NB4 (cell line): ENCODE results near the gene CLSTN1.

Experiments used
- MYC ChIP-seq: IDR thresholded peaks from 2 replicates; pipeline ENCODE4 v1.6.1; 2011; ENCODE audit warnings: low read depth, low read length
- TF ChIP-seq, protein P1 (sequence below): IDR thresholded peaks from one replicate; pipeline ENCODE4 v1.5.1; 2012; ENCODE audit warnings: low read depth, low read length

DNA sequence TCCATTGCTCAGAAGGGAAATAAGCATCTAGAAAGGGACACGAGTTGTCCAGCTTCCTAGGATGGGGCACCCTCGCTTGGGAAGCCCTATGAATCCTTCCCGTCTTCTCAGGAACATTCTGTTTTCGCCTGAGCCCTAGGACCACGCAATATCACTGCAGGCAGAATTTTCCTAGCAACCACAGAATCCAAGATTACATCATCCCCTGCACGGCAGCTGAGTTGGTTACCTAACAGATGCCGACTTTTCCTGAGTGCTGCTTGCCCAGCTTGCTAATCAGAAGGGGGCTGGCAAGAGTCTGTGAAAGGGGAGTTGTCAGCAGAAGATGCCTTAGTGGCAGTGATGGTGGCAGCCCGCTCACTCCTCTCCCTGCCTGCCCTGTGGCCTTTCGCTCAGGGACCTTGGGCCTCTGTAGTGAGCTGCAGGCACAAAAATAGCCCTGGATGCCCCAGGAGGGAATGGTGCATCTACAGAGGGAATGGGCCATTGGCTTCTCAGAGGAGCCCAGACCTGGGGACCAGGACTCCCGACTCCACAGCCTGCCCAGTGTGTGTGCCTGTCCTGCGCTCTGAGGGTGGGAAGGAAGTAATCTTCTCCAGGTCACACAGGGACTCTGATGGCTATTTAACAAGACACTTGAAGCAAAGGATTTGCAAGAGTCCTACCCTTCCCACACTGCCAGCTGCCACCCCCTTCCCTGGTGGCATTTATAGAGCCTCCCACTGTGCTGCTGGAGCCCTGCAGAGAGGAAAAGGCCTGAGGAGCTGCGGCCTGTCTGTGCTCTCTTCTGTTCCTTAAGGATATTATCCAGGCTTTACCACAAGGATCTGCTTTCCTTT lies 28.9 kb upstream of the CLSTN1 start:
- no peak for TF ChIP-seq MYC
- TF ChIP-seq, protein P1, sequence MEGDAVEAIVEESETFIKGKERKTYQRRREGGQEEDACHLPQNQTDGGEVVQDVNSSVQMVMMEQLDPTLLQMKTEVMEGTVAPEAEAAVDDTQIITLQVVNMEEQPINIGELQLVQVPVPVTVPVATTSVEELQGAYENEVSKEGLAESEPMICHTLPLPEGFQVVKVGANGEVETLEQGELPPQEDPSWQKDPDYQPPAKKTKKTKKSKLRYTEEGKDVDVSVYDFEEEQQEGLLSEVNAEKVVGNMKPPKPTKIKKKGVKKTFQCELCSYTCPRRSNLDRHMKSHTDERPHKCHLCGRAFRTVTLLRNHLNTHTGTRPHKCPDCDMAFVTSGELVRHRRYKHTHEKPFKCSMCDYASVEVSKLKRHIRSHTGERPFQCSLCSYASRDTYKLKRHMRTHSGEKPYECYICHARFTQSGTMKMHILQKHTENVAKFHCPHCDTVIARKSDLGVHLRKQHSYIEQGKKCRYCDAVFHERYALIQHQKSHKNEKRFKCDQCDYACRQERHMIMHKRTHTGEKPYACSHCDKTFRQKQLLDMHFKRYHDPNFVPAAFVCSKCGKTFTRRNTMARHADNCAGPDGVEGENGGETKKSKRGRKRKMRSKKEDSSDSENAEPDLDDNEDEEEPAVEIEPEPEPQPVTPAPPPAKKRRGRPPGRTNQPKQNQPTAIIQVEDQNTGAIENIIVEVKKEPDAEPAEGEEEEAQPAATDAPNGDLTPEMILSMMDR: no peak
